Esophagus (tissue), 2 donors: ENCODE results near the gene ADAMTSL4. TPM values are rescaled to one million over a fixed set of nuclear protein-coding genes. Genes with fewer than 3 reads are reported as not detected.

Source experiments
- H3K27ac ChIP-seq, 2 donors: one replicate each; pipeline ENCODE4 v1.5.1; 2013; ENCODE audit warnings: low read depth in 2 of 2, mild to moderate bottlenecking in 2 of 2, inconsistent platforms in 1 of 2, low read length in 1 of 2, moderate library complexity in 1 of 2
- H3K27me3 ChIP-seq, 2 donors: one replicate each; pipeline ENCODE4 v1.6.1; 2013; ENCODE audit warnings: low read length in 2 of 2, control low read depth in 1 of 2, mild to moderate bottlenecking in 1 of 2; ENCODE audit not compliant: insufficient read depth in 2 of 2, control insufficient read depth in 1 of 2
- H3K36me3 ChIP-seq, 2 donors: one replicate each; pipeline ENCODE4 v1.6.1; 2013; ENCODE audit warnings: low read length in 1 of 2; ENCODE audit not compliant: control insufficient read depth in 2 of 2, insufficient read depth in 2 of 2
- H3K4me1 ChIP-seq, 2 donors: one replicate each; pipeline ENCODE4 v1.6.1; 2013; ENCODE audit warnings: low read length in 1 of 2; ENCODE audit not compliant: control insufficient read depth in 2 of 2, insufficient read depth in 2 of 2
- H3K4me3 ChIP-seq, 2 donors: one replicate each; pipeline ENCODE4 v1.5.1; 2013; ENCODE audit warnings: low read length in 2 of 2, mild to moderate bottlenecking in 2 of 2, low read depth in 1 of 2, moderate library complexity in 1 of 2
- H3K9me3 ChIP-seq, 2 donors: one replicate each; pipeline ENCODE4 v1.6.1; 2013; ENCODE audit warnings: mild to moderate bottlenecking in 2 of 2, low read depth in 1 of 2, low read length in 1 of 2, moderate library complexity in 1 of 2; ENCODE audit not compliant: control insufficient read depth in 2 of 2, insufficient read depth in 1 of 2
- WGBS, 2 donors: extraction: QIAGEN DNeasy Blood & Tissue Kit; methylation state at CpG; one replicate each; pipeline ENCODE4 v1.1.7; 2013; 5-methylcytosine and 5-hydroxymethylcytosine counted together
- polyA plus RNA-seq, 2 donors: library from polyadenylated mRNA; stranded (reverse); fragments of 200-250 nt; gene quantifications; one replicate each; pipeline ENCODE4 v1.2.3, GENCODE V29; 2013
- donor health status: healthy with polysubstance abuse.
- donor health status: Bipolar disorder and iron deficiency.

ADAMTSL4 gene
- polyA plus RNA-seq, 2 donors = 43.2 to 108 TPM

DNA sequence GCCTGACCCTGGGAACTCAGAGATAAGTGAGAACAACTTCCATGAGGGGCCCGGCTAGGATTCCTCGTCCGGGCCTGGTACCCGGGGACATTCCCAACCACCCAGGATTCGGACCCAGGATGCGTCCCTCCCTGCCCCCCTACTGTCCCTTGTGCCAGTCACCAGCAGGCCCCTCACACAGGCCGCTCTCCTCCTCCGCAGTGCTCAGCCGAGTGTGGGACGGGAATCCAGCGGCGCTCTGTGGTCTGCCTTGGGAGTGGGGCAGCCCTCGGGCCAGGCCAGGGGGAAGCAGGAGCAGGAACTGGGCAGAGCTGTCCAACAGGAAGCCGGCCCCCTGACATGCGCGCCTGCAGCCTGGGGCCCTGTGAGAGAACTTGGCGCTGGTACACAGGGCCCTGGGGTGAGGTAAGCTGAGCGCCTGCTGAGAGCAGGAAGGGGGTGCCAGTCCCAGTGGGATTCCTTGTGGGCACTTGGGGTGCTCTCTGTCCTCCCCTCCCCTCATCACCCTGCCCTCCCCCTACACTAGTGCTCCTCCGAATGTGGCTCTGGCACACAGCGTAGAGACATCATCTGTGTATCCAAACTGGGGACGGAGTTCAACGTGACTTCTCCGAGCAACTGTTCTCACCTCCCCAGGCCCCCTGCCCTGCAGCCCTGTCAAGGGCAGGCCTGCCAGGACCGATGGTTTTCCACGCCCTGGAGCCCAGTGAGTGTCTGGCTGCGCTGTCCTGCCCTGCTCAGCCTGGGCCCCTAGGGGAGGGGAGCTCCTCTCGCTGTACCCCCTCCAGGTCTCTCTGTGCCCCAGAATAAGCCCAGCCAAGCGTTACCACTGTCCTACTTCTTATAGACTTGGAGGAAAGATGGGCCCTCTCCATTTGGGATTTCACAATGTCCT lies 9.8 kb downstream of the ADAMTSL4 start:
- peaks cover 5 to 18% of the 10 kb centered on the region in 2 donors for H3K36me3 ChIP-seq

GRCh38 chr1:150559656-150560010 lies 10.4 kb downstream of the ADAMTSL4 start:
- WGBS, 2 donors = 72 to 73% methylated on average over 10 of the region's 10 CpGs
- H3K4me3 ChIP-seq = no peak overlapping the region
- no peaks in the 10 kb centered on the region for H3K9me3 ChIP-seq
- peaks cover 12 to 16% of the 10 kb centered on the region in 2 donors for H3K4me1 ChIP-seq
- H3K27ac ChIP-seq = peak overlapping the region; percentile 99
- no peaks in the 10 kb centered on the region for H3K27me3 ChIP-seq
- H3K36me3 ChIP-seq = peaks cover 5 to 14% of the 10 kb centered on the region in 2 donors

More for the DNA sequence above, 9.8 kb downstream of the ADAMTSL4 start:
- H3K27ac ChIP-seq = peak overlapping the region; percentile 99
- H3K4me1 ChIP-seq = peaks cover 12 to 16% of the 10 kb centered on the region in 2 donors
- no peaks in the 10 kb centered on the region for H3K27me3 ChIP-seq
- no peak overlapping the region for H3K4me3 ChIP-seq
- no peaks in the 10 kb centered on the region for H3K9me3 ChIP-seq
- 70 to 74% methylated on average over 28 of the region's 28 CpGs for WGBS, 2 donors

DNA sequence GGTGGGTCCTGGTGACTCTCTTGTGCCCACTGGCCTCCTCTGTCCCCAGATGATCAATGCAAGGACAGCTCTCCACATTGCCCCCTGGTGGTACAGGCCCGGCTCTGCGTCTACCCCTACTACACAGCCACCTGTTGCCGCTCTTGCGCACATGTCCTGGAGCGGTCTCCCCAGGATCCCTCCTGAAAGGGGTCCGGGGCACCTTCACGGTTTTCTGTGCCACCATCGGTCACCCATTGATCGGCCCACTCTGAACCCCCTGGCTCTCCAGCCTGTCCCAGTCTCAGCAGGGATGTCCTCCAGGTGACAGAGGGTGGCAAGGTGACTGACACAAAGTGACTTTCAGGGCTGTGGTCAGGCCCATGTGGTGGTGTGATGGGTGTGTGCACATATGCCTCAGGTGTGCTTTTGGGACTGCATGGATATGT lies 10.8 kb downstream of the ADAMTSL4 start:
- 24 to 25% methylated on average over 9 of the region's 9 CpGs for WGBS, 2 donors
- Histone ChIP-seq H3K4me3 (peak overlapping the region in 1 of 2 donors; percentile 48), H3K4me1 (peaks cover 12 to 16% of the 10 kb centered on the region in 2 donors), H3K27me3 (no peaks in the 10 kb centered on the region), H3K9me3 (no peaks in the 10 kb centered on the region), H3K36me3 (peaks cover 5 to 14% of the 10 kb centered on the region in 2 donors), H3K27ac (peak overlapping the region; percentile 99)

DNA sequence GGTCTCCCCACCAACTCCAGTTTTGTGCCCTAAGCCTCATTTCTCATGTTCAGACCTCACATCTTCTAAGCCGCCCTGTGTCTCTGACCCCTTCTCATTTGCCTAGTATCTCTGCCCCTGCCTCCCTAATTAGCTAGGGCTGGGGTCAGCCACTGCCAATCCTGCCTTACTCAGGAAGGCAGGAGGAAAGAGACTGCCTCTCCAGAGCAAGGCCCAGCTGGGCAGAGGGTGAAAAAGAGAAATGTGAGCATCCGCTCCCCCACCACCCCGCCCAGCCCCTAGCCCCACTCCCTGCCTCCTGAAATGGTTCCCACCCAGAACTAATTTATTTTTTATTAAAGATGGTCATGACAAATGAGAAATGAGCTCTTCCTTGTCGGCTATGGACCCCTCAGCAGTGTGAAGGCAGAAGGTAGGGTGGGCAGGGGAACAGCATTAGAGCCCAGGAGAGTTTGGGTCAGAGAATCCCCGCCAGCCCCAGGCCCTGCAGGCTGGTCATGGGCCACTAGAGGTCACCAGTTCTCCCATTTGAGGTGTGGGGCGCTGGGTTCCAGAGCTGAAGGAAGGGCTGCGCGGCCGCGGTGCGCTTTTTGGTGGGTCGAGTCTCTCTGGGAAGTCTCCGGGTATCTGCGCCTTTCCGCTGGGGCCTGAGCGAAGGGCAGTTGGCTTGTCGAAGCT lies 11.5 kb downstream of the ADAMTSL4 start:
- 14 to 15% methylated on average over 17 of the region's 17 CpGs for WGBS, 2 donors

GRCh38 chr1:150561254-150561973 lies 12.2 kb downstream of the ADAMTSL4 start:
- Histone ChIP-seq H3K36me3 (peaks cover 0 to 10% of the 10 kb centered on the region in 2 donors), H3K9me3 (no peaks in the 10 kb centered on the region), H3K4me3 (peak overlapping the region; percentile 45 to 48), H3K27me3 (no peaks in the 10 kb centered on the region), H3K4me1 (peaks cover 12 to 17% of the 10 kb centered on the region in 2 donors), H3K27ac (peak overlapping the region; percentile 99)
- 0% methylated on average over 30 to 32 of the region's 32 CpGs for WGBS, 2 donors

More for the DNA sequence above, 11.5 kb downstream of the ADAMTSL4 start:
- H3K4me3 ChIP-seq = peak overlapping the region; percentile 45 to 48
- peaks cover 0 to 11% of the 10 kb centered on the region in 2 donors for H3K36me3 ChIP-seq
- peaks cover 12 to 16% of the 10 kb centered on the region in 2 donors for H3K4me1 ChIP-seq
- H3K27me3 ChIP-seq = no peaks in the 10 kb centered on the region
- peak overlapping the region; percentile 99 for H3K27ac ChIP-seq
- no peaks in the 10 kb centered on the region for H3K9me3 ChIP-seq

DNA sequence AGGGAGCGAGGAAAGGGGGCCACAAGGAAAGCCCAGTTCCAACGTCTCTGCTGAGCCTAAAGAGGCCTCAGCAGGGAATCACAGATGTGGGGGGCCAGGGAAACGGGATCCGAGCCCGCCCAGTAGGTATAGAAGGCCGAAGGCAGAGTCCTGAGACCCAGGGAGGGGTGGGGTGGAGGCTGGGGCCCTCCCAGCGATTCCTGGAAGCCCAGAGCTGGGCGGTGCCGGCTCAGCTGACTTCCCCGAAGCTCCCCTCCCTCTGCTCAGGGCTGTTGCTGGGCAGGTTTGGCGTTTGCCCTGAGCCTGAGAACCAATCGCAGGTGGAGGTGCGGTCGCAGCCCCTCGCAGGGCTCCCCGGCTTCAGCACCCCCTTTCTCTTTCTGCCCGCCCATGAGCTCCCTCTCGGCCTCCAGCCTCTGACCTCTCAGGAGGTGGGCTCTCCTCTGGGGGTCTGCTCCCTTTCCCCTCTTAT lies 12.8 kb downstream of the ADAMTSL4 start:
- Histone ChIP-seq H3K4me3 (peak overlapping the region; percentile 45 to 48), H3K27me3 (no peaks in the 10 kb centered on the region), H3K36me3 (peaks cover 0 to 8% of the 10 kb centered on the region in 2 donors), H3K9me3 (no peaks in the 10 kb centered on the region), H3K4me1 (peaks cover 12 to 23% of the 10 kb centered on the region in 2 donors), H3K27ac (peak overlapping the region; percentile 99)
- WGBS, 2 donors = 1% methylated on average over 18 of the region's 18 CpGs

DNA sequence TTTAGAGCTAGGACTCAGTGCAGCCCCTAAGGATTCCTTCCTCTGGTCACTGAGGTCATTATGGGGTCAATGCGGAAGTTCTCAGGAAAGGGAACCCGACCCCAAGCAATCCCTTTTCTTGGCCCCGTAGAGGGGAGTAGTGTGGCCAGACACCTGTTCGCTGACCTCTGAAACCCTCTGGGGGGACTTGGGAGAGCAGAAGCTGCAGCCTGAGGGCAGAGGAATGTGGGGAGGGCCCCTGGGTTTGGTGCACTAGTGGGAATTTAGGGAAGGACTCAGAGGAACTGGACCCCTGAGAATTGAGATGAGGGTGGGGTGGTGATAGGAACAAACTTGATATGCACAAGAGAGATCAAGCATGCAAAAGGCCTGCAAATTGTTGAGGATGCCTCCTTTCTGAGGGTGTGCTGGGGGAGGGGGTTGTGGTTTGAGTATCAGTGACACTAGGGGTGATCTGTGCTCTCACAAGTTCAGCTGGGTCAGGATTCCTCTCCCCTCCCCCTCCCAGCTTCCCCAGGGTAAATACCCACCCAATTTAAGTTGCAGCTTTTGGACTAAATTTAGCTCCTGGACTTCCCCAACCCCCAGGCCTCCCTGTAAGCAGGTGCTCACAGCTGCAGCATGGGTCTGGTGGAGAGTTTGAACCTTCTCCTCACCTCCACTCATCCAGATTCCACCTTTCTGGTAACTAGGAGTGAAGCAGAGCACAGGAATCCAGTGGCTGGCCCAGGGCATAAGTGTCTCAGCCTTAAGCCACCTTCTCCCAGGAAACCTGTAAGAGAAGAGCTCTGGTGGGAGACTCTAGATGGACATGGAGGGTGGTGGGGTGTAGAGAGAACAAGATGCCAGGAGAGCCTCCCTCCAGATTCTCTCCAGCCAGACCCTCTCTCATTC lies 13.5 kb downstream of the ADAMTSL4 start:
- Histone ChIP-seq H3K27ac (peak overlapping the region; percentile 99), H3K27me3 (no peaks in the 10 kb centered on the region), H3K9me3 (no peaks in the 10 kb centered on the region), H3K4me1 (peaks cover 12 to 27% of the 10 kb centered on the region in 2 donors), H3K4me3 (peak overlapping the region; percentile 45 to 48), H3K36me3 (peaks cover 0 to 3% of the 10 kb centered on the region in 2 donors)
- WGBS, 2 donors = 8 to 11% methylated on average over 4 of the region's 4 CpGs

DNA sequence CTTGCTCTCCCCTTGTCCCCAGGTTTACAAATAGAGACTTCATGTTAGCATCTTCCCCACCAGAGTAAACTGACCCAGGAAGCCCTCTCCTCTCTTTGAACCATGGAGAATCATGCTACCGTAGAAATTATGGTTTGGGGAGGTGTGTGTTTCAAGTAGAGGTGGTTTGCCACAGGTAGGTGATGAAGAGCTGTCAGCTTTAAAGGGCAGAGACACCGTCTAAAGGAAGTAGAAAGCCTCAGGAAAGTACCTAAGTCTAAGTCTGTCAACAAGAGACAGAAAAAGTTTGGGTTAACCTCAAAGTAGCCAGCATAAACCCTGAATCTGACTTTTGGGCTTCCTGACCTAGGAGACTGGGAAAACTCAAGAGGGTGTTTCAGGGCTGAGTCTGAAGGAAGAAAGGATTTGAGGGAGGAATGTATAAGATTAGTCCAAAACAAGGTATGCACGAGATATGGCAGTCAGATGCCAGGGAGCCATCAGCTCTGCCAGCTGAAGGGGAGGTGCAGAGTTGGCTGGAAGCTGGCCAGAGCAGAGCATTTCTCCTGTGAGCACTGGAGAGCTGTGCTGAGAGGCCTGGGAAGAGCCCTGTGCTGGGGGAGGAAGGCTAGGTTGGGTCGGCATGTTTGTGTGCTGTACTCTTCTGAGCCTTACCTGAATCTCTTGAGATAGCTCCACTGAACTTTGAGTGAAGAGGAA lies 14.3 kb downstream of the ADAMTSL4 start:
- 4 to 15% methylated on average over 4 of the region's 4 CpGs for WGBS, 2 donors
- Histone ChIP-seq H3K27me3 (no peaks in the 10 kb centered on the region), H3K4me3 (peak overlapping the region in 1 of 2 donors; percentile 12), H3K27ac (peak overlapping the region; percentile 99), H3K36me3 (peaks cover 0 to 3% of the 10 kb centered on the region in 2 donors), H3K4me1 (peaks cover 12 to 29% of the 10 kb centered on the region in 2 donors), H3K9me3 (no peaks in the 10 kb centered on the region)
